Activated CD4-positive, CD25-positive, alpha-beta regulatory T cell treated with anti-CD3 and anti-CD28 coated beads, Interleukin-2, amount 50 U/mL, for 24 hours (primary cell): Measurements from ENCODE around the gene SHCBP1L.

Experiments
- ATAC-seq, 2 donors: fragments of 150-1000 bp; cut with Tn5 transposase; one replicate each; pipeline ENCODE4 v1.10.0; 2021; ENCODE audit warnings: mild to moderate bottlenecking in 1 of 2, moderate library complexity in 1 of 2

The SHCBP1L gene

DNA sequence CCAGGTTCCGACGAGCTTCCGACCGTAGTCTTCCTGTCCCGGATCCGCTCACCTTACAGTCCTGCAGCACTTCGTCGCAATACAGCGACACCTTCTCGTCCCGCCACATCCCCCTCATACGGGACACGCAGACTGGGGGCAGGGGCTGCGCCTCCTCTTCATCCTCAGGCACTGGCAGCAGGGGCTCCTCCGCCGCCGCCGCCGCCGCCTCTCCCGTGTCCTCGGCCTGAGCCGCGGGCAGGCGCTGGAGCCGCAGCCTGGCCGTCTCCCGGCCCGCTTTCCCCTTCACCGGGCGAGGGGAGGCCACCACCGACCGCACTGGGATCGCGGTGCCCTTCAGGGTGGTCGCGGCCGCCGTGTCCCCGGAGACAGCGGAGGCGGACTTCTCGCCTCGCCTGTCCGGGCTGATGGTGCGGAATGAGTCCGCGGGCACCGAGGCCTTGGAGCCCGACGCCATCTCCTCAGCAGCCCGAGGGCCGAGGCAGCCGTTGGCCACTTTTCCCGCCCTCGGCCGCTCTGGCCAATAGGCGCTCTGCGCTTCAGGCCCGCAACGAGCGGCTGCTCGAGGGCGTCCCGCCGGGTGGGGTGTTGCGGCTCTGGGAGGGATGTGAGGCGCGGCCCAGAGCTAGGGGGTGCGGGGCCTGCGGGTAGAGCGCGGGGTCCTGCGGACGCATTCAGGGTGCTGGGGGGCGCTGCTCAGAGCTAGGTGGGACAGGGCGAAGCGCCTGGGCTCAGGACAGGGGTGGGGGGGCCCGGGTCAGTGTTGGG is at the start of gene SHCBP1L:
Gene SHCBP1L, minus strand, starts transcription at position 490 of the 768 bp plus-strand sequence. Its CDS starts 33 bp downstream, at position 457.
- ATAC-seq: no peak

DNA sequence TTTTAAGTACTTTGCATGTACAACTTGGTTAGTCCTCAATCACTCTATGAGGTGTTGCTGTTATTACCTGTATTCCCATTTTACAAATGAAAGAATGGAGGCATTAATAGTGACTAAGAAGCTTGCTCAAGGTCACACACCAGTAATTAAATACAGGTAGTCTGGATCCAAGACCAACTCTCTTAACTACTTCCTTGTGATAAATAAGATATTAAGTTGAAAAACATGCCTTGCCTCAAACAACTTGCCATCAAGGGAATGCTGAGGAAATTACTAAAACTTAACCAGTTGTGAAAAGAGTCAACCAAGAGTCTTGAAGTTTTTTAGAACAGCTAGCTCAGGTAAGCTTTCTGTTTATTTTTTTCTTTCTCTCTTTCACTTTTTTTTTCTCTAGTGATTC is 49.3 kb upstream of the SHCBP1L start:
- ATAC-seq: no peak

DNA sequence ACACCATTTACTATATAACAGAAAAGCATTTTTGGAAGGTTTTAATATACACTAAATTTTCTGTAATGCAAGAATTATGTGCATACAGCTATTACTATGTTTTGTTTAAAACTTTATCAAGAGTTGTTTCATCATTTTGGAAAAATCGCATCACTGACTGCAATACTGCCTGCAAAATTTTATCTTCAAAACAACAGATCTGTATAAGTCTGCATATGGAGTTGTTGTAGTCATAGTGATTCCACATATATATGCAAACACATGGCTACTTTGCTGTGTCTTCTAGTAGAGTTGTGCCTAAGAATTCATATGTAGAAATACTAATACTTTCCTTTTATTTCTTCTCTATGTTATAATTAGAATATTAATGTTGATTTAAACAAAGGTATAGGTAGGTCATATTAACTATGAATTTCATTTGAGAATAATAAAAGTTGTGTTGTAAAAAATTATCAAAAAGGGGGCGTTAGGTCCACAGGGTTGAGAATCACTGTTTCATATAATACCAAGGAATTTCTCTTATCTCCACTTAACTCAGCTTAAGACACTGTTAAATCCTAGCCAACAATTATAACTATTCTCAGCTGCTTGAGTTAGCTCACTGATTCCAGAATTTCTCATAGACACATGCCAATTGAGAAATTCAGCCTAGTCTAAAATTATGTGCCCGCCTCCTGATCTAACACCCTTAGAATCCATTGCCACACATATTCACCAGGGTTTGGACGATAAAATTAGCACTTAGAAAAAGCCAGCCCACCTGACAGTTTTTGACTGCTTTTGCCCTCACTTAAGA is 47.4 kb upstream of the SHCBP1L start:
- no peak for ATAC-seq

GRCh38 chr1:182998482-182998881 is 45.5 kb upstream of the SHCBP1L start:
- ATAC-seq: peak in 1 of 2 donors; percentile 28

GRCh38 chr1:182996816-182997215 is 43.9 kb upstream of the SHCBP1L start:
- ATAC-seq: no peak

DNA sequence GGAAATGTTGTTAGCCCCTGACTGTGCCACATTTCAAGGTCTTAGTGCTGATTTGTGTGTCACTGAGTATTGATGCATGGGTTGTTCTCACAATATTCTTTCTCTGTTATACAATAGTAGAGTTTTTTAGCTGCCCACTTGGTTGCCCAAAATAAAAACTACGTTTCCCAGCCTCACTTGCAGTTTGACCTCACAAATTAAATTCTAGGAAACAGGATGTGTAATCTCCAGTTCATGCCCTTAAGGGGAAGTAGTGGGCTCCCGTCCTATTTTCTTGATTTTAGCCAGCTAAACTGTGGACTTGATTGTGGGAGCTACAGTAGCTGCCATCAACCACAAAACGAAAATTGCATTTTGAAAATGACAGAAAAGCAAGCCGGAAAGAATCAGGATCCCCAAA is 42.9 kb upstream of the SHCBP1L start:
- no peak for ATAC-seq

DNA sequence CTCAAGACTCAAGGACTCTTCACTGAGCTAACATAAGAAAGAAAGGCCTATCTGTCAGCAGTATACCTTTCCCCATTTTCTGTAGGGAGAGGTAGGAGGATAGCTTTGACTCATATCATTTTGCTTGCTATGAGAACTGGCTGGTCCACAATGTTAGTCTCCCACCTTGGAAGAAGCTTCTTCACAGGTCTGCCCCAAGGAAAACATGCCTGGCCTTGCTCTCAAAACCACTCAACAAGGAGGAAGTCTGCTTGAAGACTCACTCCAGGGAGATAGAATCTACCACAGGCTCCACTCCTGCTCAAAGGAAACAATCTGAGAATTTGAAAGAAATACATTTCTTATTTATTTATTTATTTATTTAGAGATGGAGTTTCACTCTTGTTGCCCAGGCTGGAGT is 40.8 kb upstream of the SHCBP1L start:
- ATAC-seq: no peak

DNA sequence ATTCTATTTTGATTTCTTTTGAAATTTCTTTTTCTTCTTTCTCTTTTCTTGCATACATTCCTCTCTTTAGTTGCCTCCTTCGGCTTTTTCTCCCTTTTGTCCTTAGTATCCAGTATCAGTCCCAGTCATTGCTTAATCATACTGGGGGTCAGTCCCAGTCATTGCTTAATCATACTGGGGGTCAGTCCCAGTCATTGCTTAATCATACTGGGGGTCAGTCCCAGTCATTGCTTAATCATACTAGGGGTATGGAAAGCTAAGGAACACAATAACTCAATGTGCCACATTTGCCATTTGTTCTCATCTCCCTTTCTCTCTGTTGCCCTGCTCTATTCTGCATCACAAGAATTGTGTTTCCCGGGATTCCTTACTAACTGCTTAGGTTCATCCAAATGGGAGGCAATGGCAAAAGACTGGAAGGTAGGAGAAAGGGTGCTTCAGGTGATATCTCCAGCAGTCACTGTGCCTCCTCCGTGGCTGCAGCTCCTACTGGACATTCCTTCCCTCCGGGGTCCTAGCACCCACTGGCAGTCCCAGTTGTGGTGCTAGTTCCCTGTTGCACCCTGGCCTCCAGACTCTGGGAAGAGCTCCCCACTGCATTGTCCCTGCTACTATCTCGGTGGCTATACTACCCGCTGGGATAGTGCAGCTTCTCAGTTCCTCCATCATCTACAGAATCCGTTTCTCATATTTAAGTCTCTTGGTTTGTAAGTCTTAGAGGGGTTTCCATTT is 37.6 kb upstream of the SHCBP1L start:
- ATAC-seq: no peak

GRCh38 chr1:182985876-182986275 is 32.9 kb upstream of the SHCBP1L start:
- ATAC-seq: no peak

GRCh38 chr1:182984621-182985020 is 31.7 kb upstream of the SHCBP1L start:
- ATAC-seq: no peak

- ATAC-seq: no peak
These were observed 31.2 kb upstream of the SHCBP1L start for GRCh38 chr1:182984138-182984537.

DNA sequence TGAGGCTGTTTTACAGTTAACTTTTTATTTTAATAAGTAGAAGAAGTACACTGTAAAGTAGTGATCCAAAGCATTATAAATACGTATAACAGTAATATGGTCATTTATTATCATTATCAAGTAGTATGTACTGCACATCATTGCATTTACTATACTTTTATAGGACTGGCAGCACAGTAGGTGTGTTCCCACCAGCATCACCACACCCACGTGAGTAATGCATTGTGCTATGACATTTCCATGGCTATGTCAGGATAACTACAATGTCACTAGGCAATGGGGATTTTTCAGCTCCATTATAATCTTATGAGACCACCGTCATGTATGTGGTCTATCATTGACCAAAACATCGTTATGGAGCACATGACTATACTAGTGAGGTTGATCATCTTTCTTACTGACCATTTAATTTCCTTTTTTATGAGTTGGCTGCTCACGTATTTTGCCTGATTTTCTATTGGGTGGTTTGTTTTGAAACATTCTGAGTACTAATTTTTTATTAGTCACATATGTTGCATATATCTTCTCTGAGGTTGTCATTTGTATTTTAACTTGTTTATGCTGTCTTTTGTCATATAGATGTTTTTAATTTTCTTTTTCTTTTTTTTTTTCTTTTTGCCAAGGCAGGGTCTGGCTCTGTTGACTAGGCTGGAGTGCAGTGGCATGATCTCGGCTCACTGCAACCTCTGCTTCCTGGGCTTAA is 25.3 kb upstream of the SHCBP1L start:
- no peak for ATAC-seq

GRCh38 chr1:182977480-182977879 is 24.5 kb upstream of the SHCBP1L start:
- ATAC-seq: no peak

DNA sequence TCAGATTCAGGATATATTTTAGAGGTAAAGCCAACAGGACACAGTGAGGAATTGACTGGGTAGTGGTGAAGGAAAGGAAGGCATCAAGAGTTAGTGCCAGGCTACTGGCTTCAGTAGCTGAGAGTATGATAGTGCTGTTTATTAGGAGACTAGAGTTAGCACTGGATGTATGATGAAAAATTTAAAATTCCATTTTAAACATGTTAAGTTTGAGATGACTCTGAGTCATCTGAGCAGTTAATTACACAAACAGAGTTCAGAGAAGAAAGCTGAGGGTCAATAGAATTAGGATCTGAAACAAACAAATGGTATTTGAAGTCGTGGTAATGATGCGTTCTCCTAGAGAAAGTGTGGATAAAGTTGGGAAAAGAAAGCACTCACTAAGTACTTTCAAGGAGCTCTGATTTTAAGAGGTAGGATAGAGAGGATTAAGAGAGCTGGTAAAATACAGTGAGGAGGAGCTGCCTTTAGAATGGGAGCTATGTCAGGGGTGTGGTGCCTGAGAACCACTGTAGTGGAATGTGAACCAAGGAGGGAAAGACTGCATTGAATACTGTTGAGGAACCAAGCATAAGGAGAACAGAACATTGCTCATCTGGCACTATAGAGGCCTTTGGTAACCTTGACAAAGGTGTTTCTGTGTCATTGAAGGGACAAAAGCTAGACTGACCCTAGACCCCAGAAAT is 21.7 kb upstream of the SHCBP1L start:
- ATAC-seq: no peak

GRCh38 chr1:182972829-182973228 is 19.9 kb upstream of the SHCBP1L start:
- ATAC-seq: no peak

GRCh38 chr1:182972231-182972630 is 19.3 kb upstream of the SHCBP1L start:
- no peak for ATAC-seq

DNA sequence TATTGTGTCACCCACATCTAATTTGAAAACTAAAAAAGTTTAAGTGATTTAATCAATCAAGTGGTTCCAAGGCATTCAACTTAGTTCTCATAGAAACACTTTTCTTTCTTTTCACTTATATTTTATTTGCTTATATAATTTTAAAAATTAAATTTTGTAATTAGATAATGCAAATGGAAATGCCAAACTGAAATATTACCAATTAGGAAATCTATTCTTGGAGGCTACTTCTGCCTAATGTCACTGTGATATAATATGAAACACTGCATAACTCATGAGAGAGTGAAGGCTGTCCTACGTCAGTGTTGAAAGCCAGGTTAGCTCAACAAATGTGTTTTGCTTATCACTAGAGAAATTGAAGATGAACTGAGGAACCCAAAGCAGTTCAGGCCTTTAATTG is 18.3 kb upstream of the SHCBP1L start:
- no peak for ATAC-seq

DNA sequence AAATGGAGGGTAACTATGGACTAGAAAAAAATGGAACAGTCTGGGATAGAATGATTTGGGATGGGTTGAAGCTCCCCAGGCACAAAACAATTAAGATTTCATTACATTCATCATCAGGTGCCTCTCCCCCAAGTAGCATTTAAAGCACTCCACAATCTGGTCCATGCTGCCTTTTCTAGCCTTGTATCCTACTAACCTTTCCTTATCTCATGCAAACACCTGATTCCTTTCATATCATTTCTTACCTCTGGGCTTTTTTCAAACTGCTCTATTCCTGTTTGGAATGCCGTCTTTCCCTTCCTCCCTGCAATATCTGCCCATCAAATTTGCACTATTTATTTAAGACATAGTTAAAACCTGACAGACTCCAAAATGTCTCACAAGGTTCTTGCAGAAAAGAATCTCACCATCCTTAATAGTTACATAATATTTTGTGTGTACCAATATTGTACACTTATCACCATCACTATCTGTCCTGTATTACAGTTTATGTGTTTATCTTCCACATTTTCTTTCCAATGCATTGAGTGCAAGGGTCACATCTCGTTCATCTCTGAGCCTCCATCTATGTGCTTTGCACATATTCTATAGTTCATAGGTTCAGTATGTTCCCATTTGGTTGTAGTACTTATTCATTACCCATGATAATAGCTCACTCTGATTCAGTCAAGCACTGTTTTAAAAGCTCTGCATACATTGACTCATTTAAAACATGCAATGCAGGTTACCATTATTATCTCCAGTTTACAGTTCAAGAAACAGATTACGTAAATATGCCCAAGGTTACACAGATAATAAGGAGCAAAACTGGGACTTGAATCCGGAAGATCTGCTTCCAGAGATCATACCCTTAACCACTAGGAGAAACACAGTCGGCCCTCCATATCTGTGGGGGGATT is 16.1 kb upstream of the SHCBP1L start:
- ATAC-seq: no peak

DNA sequence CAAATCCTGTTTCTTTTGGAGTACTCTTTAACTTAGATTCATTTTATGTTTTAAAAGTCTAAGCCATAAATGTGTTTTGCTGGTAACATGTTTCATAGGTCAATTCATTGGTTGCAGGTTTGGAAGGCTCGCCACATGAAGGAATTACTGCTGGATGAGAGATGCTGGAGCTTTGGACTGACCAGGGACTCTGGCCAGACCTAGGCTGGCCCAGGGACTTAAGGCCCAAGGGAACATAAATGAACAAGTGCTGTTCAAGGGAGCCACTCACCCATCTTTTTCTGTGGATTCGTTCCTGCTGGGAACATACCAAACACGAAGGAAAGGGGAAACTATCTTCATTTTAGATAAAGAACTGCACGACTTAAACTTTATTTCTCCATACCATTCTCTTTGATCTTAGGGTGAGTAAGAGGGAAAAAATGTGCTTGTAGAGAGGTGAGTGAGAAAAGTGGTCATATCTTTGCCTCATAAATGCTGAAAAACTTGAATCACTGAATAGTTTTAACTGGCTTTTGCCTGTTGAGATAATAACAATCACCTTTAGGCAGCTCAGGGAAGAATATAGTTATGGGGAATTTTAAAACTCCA is 15.3 kb upstream of the SHCBP1L start:
- no peak for ATAC-seq

- no peak for ATAC-seq
These were observed 12.9 kb upstream of the SHCBP1L start for GRCh38 chr1:182965861-182966260.

DNA sequence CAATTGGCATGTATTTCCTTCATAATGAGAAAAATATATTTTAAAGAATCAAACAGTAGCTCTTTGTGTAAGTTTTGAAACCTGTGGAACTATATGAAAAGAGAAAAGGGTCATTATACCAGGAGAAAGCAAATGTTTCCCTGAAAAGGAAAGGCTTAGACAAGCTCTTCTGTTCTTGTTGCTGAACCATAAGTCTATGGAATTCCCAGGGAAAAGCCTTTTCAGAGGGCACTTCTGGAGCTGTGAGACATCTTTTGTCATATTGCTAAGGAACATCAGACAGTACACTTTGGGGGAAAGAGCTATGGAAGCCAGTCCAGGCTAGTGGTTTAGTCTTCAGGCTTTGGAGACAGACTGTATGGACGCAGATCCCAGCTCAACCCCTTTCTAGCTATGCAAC is 12.1 kb upstream of the SHCBP1L start:
- ATAC-seq: no peak
